Hepatocyte (in vitro differentiated cells): Measurements from ENCODE around the gene ROR2.

ENCODE experiments used
- CTCF ChIP-seq: fragments of 200-600 bp; sonication (generic); IDR thresholded peaks from 2 replicates; pipeline ENCODE4 v1.5.1; 2016; ENCODE audit warnings: antibody characterized with exemption, mild to moderate bottlenecking; ENCODE audit not compliant: poor library complexity
- EZH2 ChIP-seq: fragments of 200-600 bp; sonication (generic); IDR thresholded peaks from 2 replicates; pipeline ENCODE4 v1.6.1; 2016; ENCODE audit warnings: antibody characterized with exemption, mild to moderate bottlenecking, borderline replicate concordance
- EZH2phosphoT487 ChIP-seq: fragments of 200-600 bp; sonication (generic); IDR thresholded peaks from one replicate; pipeline ENCODE4 v1.6.1; 2018; ENCODE audit warnings: antibody characterized with exemption, mild to moderate bottlenecking, low read depth, moderate library complexity; ENCODE audit not compliant: unreplicated experiment, severe bottlenecking

DNA sequence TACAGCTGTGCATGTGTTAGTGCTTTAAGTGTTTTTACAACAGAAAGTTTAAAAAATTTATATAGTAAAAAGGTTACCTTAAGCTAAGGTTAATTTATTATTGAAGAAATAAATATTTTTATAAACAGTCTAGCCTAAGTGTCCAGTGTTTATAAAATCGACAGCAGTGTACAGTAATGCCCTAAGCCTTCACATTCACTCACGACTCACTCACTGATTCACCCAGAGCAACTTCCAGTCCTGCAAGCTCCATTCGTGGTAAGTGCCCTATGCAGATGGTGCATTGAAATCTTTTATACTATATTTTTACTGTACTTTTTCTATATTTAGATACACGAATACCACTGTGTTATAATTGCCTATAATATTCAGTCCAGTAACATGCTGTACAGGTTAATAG is 159.1 kb downstream of the ROR2 start:
- no peak for TF ChIP-seq CTCF
- no peak for TF ChIP-seq EZH2
- no peak for TF ChIP-seq EZH2phosphoT487
